HG03159 (cell line): ENCODE data around the gene APC2.
"Not testable (repeated sequence)": the region's sequence is repeated elsewhere in the genome, so short reads cannot be mapped to it uniquely, and the experiment has no call there.

ENCODE experiments used
- ATAC-seq: cut with Tn5 transposase; IDR thresholded peaks from one replicate; pipeline ENCODE4 v1.9.1; 2021; ENCODE audit warnings: mild to moderate bottlenecking, moderate library complexity; ENCODE audit not compliant: unreplicated experiment

Gene APC2

GRCh38 chr19:1509602-1510441 lies 59.9 kb downstream of the APC2 start:
- no peak for ATAC-seq

GRCh38 chr19:1510442-1510806 lies 60.5 kb downstream of the APC2 start:
- no peak for ATAC-seq

DNA sequence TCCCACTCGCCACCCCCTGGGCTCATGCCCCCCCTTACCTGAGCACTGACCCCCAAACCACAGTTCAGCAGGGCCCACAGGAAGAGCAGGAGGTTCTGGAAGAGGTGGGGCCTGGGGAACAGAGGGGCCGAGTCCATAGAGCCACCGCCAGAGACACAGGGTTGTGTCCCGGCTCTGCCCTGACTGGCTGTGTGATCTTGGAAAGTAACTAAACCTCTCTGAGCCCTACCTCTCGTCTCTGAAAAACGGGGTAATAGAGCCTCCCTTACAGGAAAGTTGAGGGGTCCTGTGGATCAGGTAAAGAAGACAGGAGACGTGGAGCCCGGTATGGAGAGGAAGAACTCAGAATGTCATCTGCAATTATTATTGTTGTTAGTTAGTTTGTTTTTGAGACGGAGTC lies 60.9 kb downstream of the APC2 start:
- ATAC-seq: no peak

DNA sequence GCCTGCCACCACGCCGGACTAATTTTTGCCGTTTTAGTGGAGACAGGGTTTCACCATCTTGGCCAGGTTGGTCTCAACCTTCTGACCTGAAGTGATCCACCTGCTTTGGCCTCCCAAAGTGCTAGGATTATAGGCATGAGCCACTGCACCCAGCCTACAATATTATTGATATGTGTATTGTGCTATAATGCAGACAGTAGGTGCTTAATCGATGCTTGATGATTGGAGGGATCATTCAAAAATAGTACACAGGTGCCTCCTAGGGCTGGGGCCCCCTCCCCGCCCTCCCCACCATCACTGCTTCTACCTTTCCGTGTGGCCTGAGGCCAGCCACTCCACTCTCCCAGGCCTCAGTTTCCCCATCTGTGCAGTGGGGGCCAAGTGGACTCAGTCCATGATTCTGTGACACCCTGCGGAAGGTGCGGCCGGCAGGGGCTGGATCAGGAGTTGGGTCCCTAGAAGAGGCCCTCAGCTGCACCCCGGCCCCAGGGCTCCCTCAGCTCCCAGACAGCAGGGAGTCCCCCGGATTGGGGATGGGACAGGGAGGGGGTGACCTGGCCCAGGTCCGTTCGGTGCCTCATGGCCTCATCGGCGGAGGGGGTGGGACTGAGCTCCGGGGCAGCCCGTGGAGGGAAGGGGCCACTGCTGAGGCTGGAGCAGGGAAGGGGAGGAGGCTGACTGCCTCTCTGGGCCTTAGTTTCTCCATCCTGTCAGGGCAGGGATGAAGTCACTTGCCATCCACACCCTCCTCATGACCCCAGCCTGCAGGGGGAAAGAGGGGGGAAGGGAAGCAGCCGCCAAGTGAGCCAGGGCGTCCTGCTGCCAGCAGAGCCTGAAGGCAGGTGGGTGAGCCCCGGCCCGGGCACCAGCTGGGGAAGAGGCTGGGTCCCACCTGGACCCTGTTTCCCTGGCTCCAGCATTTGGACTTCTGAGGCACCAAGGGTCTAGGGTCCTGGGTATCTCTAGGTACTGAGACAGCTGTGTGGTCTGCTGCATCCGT lies 61.7 kb downstream of the APC2 start:
- no peak for ATAC-seq

DNA sequence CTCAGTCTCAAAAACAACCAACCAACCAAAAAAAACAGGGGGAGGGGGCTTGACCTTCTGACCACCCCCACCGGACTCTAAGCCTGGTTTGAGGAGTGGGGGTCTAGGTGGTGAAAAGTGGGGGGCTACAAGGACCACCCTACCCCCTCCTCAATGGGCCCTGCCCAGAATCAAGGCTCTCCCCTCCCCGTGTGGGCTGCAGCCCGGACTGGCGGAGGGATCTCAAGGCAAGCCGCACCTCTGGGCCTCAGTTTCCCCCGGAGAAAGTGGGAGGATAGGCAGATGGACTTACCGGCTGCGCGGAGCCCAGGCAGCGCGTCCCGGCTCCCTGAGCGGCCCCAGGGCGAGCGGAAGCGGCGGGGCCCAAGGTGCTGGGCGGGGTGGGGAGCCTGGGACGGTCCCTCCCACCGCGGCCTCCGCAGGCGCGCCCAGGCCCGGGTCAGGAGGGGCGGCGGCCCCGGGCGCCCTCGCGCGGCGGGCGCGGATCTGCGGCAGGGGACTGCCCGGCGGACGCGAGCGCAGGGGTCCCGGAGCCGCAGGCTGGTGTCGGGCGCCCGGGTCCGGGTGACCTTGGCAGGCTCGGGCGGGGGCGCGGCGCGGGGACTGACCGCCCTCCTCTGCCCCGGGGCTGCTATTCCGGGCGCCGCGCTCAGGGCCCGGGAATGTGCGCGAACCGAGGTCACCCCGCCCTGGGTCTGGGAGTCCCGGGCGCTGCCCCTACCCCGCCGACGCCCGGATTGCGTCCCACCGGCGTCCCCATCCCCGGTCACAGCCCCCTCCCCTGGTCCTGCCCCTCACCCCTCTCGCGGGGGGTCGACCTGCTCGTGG lies 63.0 kb downstream of the APC2 start, which contains the start of gene ADAMTSL5:
ADAMTSL5 (minus strand) TSS at position 349 of the 828 bp plus-strand sequence. CDS start 2,076 bp downstream, outside the sequence.
- ATAC-seq: no peak

GRCh38 chr19:1513499-1514294 lies 63.8 kb downstream of the APC2 start:
- no peak for ATAC-seq

DNA sequence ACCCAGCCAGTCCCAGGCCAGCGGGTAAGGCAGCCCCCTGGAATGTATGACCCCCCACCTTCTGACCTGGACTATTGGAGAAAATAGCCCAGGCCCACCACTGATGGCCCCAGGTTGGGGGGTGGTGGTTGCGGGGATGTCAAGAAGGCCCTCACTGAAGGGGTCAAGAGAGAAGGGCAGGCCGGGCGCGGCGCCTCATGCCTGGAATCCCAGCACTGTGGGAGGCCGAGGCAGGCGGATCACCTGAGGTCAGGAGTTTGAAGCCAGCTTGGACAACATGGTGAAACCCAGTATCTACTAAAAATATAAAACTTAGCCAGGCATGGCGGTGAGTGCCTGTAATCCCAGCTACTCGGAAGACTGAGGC lies 64.4 kb downstream of the APC2 start:
- ATAC-seq: no peak

DNA sequence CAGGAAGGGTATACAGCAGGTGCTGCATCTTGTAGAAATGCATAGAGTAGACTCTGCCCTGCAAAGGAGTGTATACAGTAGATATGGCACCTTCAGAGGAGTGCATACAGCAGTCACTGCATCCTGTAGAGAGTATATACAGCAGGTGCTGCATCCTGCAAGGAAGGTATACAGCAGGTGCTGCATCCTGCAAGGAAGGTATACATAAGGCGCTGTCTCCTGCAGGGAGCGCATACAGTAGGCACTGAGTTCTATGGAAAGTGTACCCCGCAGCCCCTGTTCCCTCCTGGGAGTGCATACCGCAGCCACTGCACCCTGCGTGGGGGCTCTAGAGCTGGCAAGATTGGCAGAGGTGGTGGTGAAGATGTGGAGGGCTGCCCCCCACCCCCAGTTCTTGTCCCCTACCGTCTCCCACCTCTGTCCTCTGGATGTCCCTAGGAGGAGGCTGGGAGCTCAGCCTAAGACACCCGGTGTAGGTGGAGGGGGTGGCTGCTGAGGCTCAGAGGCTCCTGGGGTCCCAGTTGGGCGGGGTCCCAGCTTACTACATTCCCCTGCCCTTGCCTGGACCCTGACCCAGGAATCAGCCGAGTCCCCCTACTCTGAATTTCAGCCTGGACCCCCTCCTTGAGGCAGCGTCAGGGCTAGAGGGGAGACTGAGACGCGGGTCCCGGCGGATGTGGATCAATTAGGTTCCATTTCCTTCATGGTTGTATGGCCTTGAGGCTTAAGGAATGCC lies 65.2 kb downstream of the APC2 start:
- ATAC-seq: no peak

DNA sequence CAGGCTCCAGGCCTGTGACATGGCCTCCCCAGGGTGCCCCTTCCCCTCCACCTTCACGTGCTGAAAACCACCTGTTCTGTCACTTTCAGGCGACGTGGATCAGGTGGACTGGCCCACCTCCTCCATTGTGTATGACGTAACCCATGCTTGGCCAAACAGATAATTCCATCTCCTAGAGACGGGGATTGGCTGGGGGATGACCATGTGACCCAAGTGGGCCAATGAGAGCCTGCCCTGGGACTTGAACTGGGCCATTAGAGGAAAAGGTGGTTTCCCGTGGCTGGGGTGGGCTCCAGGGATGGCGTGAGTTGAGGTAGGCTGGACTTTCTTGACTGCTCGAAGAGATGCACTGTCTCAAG lies 66.5 kb downstream of the APC2 start:
- ATAC-seq: no peak

- ATAC-seq: no peak
Observed at GRCh38 chr19:1518471-1518870, 68.5 kb downstream of the APC2 start.

- not testable (repeated sequence) for ATAC-seq
Observed at GRCh38 chr19:1519802-1520201, 69.9 kb downstream of the APC2 start.

GRCh38 chr19:1520203-1520780 lies 70.4 kb downstream of the APC2 start:
- ATAC-seq: no peak

DNA sequence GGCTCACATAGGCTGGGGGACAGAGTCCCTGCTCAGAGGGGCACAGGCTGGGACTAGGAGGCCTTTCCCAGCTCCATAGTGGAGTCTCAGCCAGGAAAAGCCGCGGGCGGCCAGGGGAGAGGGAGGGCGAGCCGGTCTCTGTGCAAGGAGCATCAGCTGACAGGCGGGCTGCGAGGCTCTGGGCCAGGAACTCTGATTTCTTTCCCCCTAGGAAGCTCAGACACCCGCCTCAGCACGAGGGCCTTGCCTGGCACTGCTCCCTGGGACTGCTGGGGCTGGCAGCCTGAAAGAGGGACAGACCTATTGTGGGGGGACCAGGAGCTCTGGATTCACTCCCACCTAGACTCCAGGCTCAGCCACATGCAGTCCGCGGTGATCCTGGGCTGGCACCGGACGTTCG lies 71.7 kb downstream of the APC2 start:
- no peak for ATAC-seq

DNA sequence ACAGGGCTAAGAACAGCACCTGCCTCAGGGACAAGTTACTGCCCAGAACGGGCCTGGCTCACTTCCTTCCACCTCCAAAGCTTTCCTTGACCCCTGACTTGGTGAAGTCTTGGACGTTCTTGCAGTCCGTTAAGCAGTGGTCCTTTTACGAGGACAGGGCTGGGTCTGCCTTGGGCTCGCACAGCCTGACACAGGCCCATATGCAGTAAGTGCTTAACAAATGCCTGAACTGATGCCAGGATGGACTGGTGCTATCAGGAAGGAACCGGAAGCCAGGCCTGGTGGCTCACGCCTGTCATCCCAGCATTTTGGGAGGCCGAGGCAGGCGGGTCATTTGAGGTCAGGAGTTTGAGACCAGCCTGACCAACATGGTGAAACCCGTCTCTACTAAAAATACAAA lies 72.1 kb downstream of the APC2 start:
- no peak for ATAC-seq

DNA sequence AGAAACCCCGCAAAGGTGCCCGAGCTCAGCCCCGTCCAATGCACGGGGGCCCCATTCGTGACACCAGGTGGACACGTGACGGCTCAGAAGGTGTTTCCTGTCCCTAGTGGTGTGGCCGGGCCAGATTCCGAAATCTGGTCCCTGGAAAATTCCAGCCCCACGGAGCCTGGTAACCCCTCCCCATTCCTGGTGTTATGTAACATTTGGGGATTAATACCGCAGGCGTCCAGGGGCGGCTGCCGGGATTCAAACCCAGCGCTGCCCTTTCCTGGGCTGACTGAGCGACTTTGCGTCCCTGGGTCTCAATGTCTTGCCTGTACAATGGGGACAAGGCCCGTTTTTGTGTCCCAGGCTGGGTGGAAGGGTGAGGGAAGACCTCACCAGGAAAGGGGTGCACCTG lies 72.9 kb downstream of the APC2 start:
- ATAC-seq: no peak
